ENCODE results near the gene GAL3ST1. TPM values are rescaled to one million over a fixed set of nuclear protein-coding genes. Genes with fewer than 3 reads are reported as not detected.

GAL3ST1 gene
- polyA plus RNA-seq, 1 of the 3 experiments (the other 2 are of a cell fraction): not detected

- H2AFZ ChIP-seq (ENCODE audit: low read depth): no peak overlapping the region
- H3K27ac ChIP-seq (ENCODE audit: low read depth in 2 of 2, low read length in 1 of 2): no peak overlapping the region
- H3K9me2 ChIP-seq: no peaks in the 10 kb centered on the region
- H3K79me2 ChIP-seq (ENCODE audit: insufficient read depth): no peaks in the 10 kb centered on the region
- H4K20me1 ChIP-seq (ENCODE audit: insufficient read depth): 0 out of 2 replicates have a peak, but pooled peaks cover 2% of the 10 kb centered on the region
- WGBS (ENCODE audit: low lambda C conversion rate): 95% methylated on average over 9 of the region's 12 CpGs
- H3K4me2 ChIP-seq: no peak overlapping the region
- H3K9ac ChIP-seq: no peak overlapping the region
- peaks cover 10 to 27% of the 10 kb centered on the region in 2 experiments; a peak in 2 of 4 replicates for H3K4me1 ChIP-seq (ENCODE audit: control insufficient read depth in 1 of 2, insufficient read depth in 2 of 2, low read depth in 1 of 2, low read length in 1 of 2)
- H3K36me3 ChIP-seq (replicated peaks in 1 of 2; ENCODE audit: control insufficient read depth in 1 of 2, insufficient read depth in 2 of 2, low read length in 1 of 2): peaks cover 0 to 72% of the 10 kb centered on the region in 2 experiments
- no peak overlapping the region for H3K4me3 ChIP-seq (ENCODE audit: low read depth in 2 of 2, low read length in 1 of 2)
- H3K9me3 ChIP-seq: no peaks in the 10 kb centered on the region
- ChIA-PET POLR2A (no interaction called here), CTCF (interaction anchor here (0.6 kb wide), 1 partner anchor 24 kb away, joined by 3 read pairs; no protein-coding TSS in a partner anchor)
- no peaks in the 10 kb centered on the region for H3K27me3 ChIP-seq (ENCODE audit: insufficient read depth)
- DNase-seq: no peak
- H3F3A ChIP-seq (replicated peaks; ENCODE audit: insufficient read depth): peaks cover 7% of the 10 kb centered on the region
- TF ChIP-seq MEF2A (IDR thresholded peaks at IDR 0.05; ENCODE audit: borderline replicate concordance, low read depth): no peak
- TF ChIP-seq CTCF (IDR thresholded peaks at IDR 0.05): no peak
- no peak for TF ChIP-seq JUND (IDR thresholded peaks at IDR 0.05)
- no peak for TF ChIP-seq SMC3 (IDR thresholded peaks at IDR 0.05; ENCODE audit: low read depth, low read length)
- no peak for TF ChIP-seq RAD21 (IDR thresholded peaks at IDR 0.05; ENCODE audit: low read length)
- TF ChIP-seq TAF1 (IDR thresholded peaks at IDR 0.05; ENCODE audit: borderline replicate concordance, low read depth, low read length): no peak
- no peak for TF ChIP-seq RXRA (IDR thresholded peaks at IDR 0.05; ENCODE audit: borderline replicate concordance, low read depth)
- no peak for TF ChIP-seq FOSL2 (IDR thresholded peaks at IDR 0.05; ENCODE audit: borderline replicate concordance, low read depth)
- no peak for TF ChIP-seq IRF3 (IDR thresholded peaks at IDR 0.05; ENCODE audit: low read depth, low read length)
- no peak for TF ChIP-seq POLR2AphosphoS5 (IDR thresholded peaks at IDR 0.05; ENCODE audit: low read depth, low read length)
- no peak for TF ChIP-seq MXI1 (IDR thresholded peaks at IDR 0.05; ENCODE audit: low read depth, low read length)
Measured at GRCh38 chr22:30578481-30578880, 4.0 kb upstream of the GAL3ST1 start.

GRCh38 chr22:30575859-30576258, 1.4 kb upstream of the GAL3ST1 start:
- POLR2A ChIA-PET: interaction anchor here (1.7 kb wide), 1 partner anchor 16 kb away, joined by 5 read pairs; the partner anchor contains the start of gene PES1
- peaks cover 7% of the 10 kb centered on the region for H3F3A ChIP-seq (replicated peaks; ENCODE audit: insufficient read depth)
- H3K9me3 ChIP-seq: no peaks in the 10 kb centered on the region
- WGBS (ENCODE audit: low lambda C conversion rate): 80% methylated on average over 1 of the region's 15 CpGs
- H2AFZ ChIP-seq (ENCODE audit: low read depth): no peak overlapping the region
- CTCF ChIA-PET: interaction anchor here (0.9 kb wide), 2 partner anchors 13 to 26 kb away, joined by 3 to 4 read pairs; no protein-coding TSS in a partner anchor
- peak overlapping the region; percentile 60 for H3K4me2 ChIP-seq
- no peak for TF ChIP-seq TAF1 (IDR thresholded peaks at IDR 0.05; ENCODE audit: borderline replicate concordance, low read depth, low read length)
- TF ChIP-seq TCF12 (IDR thresholded peaks at IDR 0.05): no peak
- no peak for TF ChIP-seq USF2 (IDR thresholded peaks at IDR 0.05; ENCODE audit: borderline replicate concordance, low read depth, low read length)
- TF ChIP-seq ZBTB33 (IDR thresholded peaks at IDR 0.05; ENCODE audit: borderline replicate concordance, low read depth): no peak
- no peak for TF ChIP-seq RFX5 (IDR thresholded peaks at IDR 0.05; ENCODE audit: low read length)
- no peak overlapping the region for H3K9ac ChIP-seq
- no peaks in the 10 kb centered on the region for H3K79me2 ChIP-seq (ENCODE audit: insufficient read depth)
- no peaks in the 10 kb centered on the region for H3K27me3 ChIP-seq (ENCODE audit: insufficient read depth)
- H3K4me3 ChIP-seq (ENCODE audit: low read depth in 2 of 2, low read length in 1 of 2): no peak overlapping the region
- peak overlapping the region; percentile 60 to 70; a peak in 3 of 4 replicates for H3K27ac ChIP-seq (ENCODE audit: low read depth in 2 of 2, low read length in 1 of 2)
- peaks cover 10 to 27% of the 10 kb centered on the region in 2 experiments; a peak in 2 of 4 replicates for H3K4me1 ChIP-seq (ENCODE audit: control insufficient read depth in 1 of 2, insufficient read depth in 2 of 2, low read depth in 1 of 2, low read length in 1 of 2)
- 0 out of 2 replicates have a peak, but pooled peaks cover 2% of the 10 kb centered on the region for H4K20me1 ChIP-seq (ENCODE audit: insufficient read depth)
- peaks cover 0 to 48% of the 10 kb centered on the region in 2 experiments for H3K36me3 ChIP-seq (replicated peaks in 1 of 2; ENCODE audit: control insufficient read depth in 1 of 2, insufficient read depth in 2 of 2, low read length in 1 of 2)
- H3K9me2 ChIP-seq: no peaks in the 10 kb centered on the region
- no peak for DNase-seq
